EH (cell line): Measurements from ENCODE around the gene NLRX1.
"Not testable (repeated sequence)": the region's sequence is repeated elsewhere in the genome, so short reads cannot be mapped to it uniquely, and the experiment has no call there.

Experiments
- DNase-seq: peaks from one replicate; pipeline ENCODE4 v3.0.0-alpha.2; 2015; ENCODE audit warnings: low read depth

The NLRX1 gene

DNA sequence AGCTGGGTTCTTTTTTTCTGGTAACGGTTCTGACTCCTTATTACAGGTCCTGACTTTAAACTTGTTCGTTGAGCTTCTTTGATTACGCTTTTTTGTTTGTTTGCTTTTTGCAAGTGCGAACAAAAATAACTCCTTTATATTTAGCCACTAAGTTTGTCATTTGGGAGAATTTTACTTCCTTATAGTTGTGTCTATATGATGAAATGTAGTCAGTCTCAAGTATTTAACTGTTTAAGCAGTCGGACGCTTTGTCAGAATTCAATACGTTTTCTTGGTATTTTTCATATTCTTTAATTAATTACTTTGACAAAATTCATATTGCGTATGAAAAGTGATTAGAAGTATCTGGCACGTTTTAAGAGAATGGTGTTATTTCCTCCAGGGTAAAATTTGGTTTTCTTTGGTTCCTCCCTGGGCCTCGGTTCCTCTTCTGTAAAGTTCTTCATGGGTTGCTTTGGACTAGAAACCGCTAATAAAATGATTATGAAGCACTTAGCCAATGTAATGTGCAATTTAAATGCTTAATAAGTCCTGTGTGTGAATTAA is 39.0 kb downstream of the NLRX1 start:
- no peak for DNase-seq

DNA sequence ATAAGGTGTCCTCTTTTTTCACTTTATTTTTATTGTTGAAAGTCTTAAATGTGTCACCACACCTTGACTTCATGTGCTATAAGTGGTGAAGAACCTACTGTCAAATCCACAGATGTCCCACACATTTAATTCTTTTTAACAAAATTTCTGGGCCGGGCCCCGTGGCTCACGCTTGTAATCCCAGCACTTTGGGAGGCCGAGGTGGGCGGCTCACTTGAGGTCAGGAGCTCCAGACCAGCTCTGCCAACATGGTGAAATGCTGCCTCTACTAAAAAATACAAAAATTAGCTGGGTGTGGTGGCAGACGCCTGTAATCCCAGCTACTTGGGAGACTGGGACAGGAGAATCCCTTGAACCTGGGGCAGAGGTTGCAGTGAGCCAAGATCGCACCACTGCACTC is 40.7 kb downstream of the NLRX1 start:
- DNase-seq: no peak

DNA sequence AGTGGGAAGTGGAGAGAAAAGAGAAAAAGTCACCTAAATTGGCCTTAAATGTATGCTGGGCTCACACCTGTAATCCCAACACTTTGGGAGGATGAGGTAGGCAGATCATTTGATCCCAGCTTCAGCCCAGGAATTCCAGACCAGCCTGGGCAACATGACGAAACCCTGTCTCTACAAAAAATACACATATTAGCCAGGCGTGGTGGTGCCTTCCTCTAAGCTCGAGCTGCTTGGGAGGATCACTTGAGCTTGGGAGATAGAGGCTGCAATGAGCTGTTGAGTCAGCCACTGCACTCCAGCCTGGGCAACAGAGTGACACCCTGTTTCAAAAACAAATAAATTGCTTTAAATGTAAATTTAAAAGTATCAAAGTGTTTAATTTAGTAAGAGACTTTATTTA is 41.5 kb downstream of the NLRX1 start:
- peak; percentile 18 for DNase-seq

DNA sequence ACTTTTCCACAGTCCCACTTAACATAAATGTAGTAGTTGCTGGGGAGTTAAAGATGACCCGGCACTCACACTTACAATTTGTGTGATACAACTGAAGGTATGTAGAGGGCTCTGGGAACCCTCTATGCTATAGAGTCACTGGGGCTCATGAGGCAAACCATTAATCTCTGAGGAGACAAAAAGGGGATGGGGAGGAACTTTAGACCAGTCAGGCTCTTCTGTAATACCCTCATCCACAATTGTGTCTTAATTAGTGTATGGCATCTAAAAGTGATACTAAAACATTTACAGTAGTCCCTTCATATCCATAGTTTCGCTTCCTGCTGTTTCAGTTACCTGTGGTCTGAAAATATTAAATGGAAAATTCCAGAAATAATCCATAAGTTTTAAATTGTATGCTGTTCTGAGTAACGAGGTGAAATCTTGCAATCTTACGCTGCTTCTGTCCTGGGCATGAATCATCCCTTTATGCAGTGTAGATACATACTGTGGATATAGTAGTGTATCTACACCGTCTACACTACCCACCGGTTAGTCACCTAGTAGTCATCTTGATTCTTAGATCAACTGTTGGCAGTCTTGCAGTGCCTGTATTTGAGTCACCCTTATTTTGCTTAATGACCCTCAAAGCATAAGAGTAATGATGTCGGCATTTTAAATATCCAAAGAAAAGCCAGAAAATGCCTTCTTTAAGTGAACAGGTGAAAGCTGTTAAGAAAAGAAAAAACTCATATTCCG is 49.8 kb downstream of the NLRX1 start:
- peak; percentile 95 for DNase-seq

DNA sequence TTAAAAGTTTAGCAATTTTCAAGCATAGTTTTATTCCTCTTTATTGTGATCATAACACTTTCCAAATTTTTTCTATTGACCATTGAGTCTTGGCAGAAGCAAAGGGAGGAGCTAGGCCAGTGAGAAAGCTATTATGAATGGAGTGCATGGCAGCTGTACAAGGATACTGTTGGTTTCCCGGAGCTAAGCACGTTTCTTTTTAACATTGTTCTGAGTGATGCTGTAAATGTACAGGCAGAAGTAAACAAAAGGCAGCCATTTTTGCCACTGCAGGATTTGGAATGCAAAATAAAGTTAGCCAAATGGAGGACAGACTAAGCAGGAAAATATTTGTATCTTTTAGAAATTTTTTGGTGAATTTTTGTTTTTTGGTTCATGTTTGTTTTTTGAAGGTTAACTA is 53.8 kb downstream of the NLRX1 start:
- DNase-seq: peak; percentile 75

DNA sequence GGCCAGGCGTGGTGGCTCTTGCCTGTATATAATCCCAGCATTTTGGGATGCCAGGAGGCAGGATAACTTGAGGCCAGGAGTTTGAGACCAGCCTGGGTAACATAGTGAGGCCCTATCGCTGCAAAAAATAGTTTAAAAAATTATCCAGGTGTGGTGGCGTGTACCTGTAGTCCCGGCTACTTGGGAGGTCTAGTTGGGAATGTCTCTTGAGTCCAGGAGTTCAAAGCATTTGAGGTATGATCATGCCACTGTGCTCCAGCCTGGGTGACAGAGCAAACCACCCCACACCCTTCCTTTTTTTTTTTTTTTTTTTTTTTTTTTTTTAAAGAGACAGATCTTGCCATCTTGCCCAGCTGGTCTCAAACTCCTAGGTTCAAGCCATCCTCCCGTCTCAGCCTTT is 54.4 kb downstream of the NLRX1 start:
- no peak for DNase-seq

DNA sequence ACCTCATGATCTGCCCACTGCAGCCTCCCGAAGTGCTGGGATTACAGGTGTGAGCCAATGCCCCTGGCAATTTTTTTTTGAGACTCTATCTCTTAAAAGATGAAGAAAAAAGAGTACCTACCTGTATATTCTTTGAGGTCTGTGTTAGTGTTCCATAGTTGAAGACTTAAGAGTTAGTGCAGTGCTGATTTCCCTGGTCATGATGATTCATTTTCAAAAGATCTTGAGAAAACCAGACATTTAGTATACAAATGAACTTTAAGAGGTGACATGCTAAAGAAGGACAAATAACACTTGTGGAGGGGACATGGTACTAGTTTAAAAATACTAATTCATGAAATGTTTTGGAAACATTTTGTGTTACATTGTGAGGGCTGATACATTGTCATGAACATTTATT is 55.3 kb downstream of the NLRX1 start:
- peak; percentile 51 for DNase-seq

DNA sequence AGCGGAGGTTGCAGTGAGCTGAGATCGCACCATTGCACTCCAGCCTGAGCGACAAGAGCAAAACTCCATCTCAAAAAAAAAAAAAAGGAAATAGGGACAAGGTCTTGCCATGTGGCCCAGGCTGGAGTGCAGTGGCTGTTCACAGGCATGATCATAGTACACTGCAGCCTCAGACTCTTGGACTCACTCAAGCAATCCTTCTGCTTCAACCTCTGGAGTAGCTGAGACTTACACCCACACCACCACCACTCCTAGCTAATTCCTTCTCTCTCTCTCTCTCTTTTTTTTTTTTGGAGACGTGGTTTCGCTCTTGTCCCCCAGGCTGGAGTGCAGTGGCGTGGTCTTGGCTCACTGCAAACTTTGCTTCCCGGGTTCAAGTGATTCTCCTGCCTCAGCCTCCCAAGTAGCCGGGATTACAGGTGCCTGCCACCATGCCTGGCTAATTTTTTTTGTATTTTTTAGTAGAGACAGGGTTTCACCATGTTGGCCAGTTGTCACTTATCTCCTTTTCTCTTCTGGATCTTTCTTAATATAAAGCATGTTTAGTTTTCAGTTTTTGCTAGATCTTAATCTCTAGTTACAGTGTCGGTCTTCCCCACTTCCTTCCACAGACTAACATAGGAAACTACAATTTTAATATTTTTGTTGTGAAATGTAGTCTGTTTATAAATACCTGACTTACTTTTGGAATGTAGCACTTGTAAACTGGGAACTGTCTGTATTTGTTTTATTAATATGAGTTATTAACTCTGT is 60.2 kb downstream of the NLRX1 start:
- not testable (repeated sequence) for DNase-seq

DNA sequence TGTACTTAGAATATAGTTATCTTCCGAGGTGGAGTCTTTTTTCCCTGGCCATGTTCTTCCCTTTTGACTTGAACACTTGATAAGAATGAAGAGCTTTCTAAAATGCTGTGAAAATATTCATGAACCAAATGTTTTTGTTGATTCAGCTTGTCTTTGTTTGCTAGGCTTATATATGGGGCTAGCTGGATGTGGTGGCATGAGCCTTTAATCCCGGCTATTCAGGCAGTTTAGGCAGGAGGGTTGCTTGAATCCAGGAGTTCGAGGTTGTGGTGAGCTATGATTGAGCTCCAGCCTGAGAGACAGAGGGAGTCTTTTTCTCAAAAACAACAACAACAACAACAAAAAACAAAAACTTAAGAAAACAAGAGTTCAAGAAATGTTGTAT is 60.8 kb downstream of the NLRX1 start:
- peak; percentile 18 for DNase-seq

DNA sequence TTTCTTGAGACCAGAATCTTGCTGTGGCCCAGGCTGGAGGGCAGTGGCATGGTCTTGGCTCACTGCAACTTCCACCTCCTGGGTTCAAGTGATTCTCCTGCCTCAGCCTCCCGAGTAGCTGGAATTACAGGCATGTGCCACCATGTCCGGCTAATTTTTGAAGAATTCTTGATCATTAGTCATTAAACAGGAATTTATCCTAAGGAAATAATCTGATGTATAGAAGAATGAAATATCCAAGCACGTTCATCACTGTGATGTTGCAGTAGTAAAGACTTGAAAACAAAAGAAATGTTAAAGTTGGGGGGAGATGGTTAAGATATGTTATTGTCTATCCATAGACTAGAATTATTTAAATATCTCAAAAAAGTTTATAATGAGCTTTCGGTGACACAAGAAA is 61.2 kb downstream of the NLRX1 start:
- DNase-seq: peak; percentile 13
